GM12873 (cell line): Measurements from ENCODE around the gene TOX3.

ENCODE experiments used
- TF ChIP-seq, protein P1 (sequence below): IDR thresholded peaks from 2 replicates; pipeline ENCODE4 v1.5.1; 2012; ENCODE audit warnings: low read depth, mild to moderate bottlenecking, moderate library complexity, low read length, control low read depth; ENCODE audit not compliant: insufficient read depth; ENCODE audit errors: missing control alignments

The TOX3 gene

DNA sequence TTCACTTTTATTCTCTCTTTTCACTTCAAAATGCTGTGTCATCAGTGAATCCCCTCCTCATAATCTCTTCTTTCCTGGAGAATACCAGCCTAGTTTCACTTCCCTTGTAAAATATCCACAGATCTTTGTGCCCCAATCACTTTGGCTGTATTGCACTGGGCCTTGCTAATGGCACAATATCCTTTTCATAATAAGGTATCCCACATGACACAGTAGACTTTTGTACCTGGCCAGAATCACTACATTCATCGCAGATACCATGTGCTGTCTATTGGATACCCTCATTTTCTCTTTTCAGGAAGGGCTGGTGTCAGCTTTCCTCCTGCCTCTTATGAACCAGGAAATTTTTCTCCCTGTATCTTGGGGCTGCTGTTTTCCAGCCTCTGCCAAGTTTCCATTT is 25.7 kb upstream of the TOX3 start:
- TF ChIP-seq, protein P1, sequence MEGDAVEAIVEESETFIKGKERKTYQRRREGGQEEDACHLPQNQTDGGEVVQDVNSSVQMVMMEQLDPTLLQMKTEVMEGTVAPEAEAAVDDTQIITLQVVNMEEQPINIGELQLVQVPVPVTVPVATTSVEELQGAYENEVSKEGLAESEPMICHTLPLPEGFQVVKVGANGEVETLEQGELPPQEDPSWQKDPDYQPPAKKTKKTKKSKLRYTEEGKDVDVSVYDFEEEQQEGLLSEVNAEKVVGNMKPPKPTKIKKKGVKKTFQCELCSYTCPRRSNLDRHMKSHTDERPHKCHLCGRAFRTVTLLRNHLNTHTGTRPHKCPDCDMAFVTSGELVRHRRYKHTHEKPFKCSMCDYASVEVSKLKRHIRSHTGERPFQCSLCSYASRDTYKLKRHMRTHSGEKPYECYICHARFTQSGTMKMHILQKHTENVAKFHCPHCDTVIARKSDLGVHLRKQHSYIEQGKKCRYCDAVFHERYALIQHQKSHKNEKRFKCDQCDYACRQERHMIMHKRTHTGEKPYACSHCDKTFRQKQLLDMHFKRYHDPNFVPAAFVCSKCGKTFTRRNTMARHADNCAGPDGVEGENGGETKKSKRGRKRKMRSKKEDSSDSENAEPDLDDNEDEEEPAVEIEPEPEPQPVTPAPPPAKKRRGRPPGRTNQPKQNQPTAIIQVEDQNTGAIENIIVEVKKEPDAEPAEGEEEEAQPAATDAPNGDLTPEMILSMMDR, result no peak

DNA sequence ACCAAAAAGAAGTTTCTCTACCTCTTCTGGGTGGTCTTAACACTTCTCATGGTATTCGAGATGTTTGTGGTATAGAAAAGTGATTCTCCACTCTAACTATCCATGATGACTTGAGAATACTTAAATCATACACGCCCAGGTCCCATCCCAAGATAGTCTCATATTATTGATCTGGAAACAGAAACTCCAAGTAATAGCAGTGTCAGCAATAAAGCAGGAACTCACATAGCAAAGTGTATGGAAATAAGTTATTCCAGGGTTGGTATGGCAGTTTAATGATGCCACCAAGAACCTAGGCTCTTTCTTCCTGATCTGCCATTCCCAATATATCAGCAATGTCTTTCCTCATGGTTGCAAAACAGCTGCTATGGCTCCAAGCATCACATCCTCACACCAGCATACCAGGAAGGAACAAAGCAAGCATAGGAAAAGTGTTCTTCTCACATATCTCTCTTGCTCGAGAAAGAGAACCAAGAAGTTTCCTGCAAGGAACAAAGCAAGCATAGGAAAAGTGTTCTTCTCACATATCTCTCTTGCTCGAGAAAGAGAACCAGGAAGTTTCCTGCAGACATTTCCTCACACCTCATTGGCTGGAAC is 23.6 kb upstream of the TOX3 start:
- TF ChIP-seq, protein P1, result no peak

DNA sequence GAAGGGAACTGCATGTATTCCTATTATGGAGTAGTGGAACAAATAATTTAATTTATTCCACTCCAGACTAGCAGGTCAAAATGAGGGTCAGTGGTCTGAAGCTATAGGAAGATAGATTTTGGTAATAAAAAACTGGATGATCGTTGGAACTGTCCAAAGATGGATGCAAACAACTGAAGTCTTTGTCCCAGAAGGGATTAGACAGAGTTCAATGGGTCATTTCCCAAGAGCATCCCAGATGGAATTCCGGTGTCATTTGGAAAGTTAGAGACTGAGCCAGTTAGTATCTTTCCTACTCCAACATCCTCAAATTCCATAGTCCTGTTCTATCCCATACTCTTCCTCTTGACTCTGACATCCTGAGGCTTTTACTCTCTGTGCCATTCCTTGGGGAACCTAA is 22.8 kb upstream of the TOX3 start:
- TF ChIP-seq, protein P1, result no peak

DNA sequence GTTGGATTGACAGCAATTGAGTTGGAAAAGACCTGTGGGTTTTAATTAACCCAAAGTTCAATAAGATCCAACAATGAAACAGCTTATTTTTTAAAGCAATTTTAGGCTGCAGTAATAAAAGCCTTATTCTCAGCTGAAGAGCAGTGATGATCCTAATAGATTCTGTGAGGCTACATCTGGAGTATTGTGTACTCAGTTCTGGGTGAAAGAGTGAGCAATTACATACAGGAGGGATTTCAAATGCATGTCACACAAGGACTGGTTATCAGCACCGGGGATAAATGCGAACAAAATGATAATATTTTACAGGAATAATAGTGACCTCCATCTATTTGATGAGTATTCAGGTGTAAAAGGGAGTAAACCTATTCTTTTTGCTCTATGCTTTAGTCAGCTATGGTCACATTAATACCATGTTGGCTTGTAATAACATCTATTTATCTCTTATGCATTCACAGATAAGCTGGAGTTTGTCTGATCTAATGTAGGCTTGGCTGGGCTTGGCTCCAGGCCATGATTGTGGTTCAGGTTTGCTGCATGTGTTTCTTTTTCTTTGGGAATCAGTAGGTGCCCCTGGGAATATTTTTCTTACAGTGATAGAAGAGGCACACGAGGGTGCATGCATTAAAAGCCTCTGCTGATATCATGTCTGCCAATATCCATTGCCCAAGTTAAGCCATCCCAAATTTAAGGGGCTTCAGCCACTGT is 22.2 kb upstream of the TOX3 start:
- TF ChIP-seq, protein P1, result no peak

DNA sequence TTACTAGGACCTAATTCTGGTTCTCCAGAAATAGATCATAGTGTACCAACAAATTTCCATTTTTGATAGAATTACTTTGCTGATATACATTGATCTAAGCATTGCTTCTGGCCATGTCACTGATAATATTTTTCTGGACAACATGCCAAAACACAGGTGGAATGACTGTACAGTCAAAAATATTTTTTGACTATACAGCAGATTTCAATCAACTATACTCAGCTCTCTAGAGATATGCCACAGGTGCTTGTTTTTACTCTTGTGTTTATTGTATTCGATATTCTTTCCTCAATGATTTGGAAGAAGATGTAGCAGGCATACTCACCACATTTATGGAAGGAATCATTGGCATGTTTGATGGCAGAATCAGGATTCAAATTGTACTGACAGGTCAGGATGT is 21.6 kb upstream of the TOX3 start:
- TF ChIP-seq, protein P1, result no peak

DNA sequence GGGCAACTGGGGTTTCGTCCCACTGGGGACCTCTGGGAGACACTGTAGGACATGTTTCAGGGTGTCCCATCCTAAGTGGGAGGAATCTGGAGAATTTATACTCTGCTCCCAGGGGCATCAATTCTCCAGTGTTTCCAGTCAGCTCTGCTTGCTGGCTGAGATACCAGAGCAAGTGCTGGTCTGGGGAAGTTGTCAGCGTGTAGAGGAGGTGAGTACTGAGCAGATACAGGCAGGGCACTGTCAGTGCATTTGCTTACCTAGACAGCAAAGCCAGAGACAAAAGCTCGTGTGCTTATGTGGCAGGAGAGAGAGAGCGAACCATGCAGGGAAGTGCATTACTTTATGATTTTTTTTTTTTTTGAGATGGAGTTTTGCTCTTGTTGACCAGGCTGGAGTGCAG is 20.2 kb upstream of the TOX3 start:
- TF ChIP-seq, protein P1, result no peak

DNA sequence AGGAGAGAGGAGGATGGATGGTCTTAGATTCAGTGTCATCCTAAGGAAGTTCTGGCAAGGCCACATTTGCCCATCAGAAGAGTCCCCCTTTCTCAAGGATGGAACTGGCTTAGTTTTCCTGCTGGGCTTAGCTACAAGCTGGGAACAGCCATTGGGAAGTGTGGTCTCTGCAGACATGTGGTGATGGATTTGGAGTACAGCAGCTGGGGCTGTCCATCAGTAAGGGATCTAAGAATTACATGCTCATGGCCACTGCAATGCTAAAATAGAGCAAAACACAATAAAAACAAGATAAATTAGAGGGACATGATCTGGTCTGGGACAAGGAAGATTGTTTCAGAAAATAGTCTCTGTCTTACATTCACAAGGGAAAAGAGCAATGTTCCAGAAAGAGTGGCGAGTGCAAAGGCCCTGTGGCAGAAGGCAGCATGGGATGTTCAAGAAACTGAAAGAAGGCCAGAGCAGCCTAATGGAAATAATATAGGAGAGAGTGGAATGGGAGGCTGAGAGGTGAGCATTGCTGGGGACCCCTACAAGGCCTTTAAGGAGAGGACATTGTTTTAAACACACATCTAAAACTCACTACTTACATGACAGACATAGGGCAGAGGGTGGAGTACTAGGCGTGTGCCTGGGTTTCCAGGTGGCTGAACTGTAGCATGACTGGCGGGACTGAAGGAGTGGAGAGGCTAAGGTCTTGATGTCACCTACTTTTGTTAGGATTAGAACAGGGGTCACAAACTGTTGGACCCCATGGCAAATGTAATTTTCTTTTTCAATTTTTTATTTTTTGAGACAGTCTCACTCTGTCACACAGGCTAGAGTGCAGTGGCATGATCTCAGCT is 17.0 kb upstream of the TOX3 start:
- TF ChIP-seq, protein P1, result no peak
